Measurements from ENCODE around the gene SCN10A.

SCN10A gene

DNA sequence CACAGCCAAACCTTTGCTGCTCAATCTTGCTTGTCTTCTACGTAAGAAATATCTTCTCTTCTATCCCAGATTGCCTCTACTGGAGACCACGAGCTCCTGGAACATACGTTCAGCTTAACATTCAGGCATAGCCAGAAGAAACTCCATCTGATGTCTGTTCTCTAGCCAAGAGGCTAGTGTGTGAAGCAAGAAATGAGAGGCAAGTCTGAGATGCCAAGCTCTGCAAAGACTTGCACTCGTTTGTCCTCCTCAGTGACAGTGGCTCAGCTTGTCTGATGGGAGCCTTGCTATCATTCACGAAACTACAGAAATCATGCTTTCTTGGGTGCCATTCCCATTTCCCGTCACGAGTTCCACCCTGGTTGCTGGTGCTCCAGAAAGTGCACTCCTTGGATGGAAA lies at the start of gene SCN10A:
SCN10A (minus strand) TSS at position 192 of the 400 bp plus-strand sequence. CDS start 22,207 bp downstream, outside the sequence.
- no peaks in the 10 kb centered on the region for H3K27me3 ChIP-seq (ENCODE audit: control insufficient read depth in 2 of 2, insufficient read depth in 2 of 2, low read length in 2 of 2)
- H3K4me1 ChIP-seq (ENCODE audit: control insufficient read depth in 2 of 2, insufficient read depth in 2 of 2, low read length in 2 of 2), result no peaks in the 10 kb centered on the region
- H3K4me3 ChIP-seq (ENCODE audit: low read length in 2 of 2), result no peak within 1 kb of the TSS
- no peak within 1 kb of the TSS for H3K9ac ChIP-seq (ENCODE audit: low read depth in 1 of 2, low read length in 2 of 2)
- H3K9me3 ChIP-seq (ENCODE audit: control insufficient read depth in 2 of 2, low read length in 2 of 2), result no peaks in the 10 kb centered on the region
- no peaks in the 10 kb centered on the region for H3K36me3 ChIP-seq (ENCODE audit: control insufficient read depth in 2 of 2, insufficient read depth in 2 of 2, low read length in 2 of 2)
- H3K27ac ChIP-seq (ENCODE audit: low read depth in 2 of 2, low read length in 2 of 2), result no peak within 1 kb of the TSS

DNA sequence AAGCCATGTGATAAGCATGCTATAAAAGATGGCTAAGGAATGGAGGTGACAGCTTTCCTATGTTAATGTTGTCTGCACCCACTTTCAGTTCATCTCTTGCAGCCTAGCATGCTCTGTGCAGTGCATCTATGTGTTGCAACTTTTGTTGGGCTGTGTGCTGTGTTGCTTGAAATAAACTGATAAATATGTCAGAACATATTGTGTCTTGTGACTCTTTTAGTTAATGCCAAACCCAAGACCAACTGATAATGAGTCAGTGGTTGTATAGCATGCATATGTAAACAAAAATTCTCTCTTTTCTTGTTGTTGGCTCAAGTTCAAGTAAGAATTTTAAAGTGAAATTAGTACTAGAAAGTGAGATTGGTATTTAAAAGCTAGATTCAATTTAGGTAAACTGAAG lies 37.0 kb upstream of the SCN10A start:
- H3K4me1 ChIP-seq (ENCODE audit: control insufficient read depth in 2 of 2, insufficient read depth in 2 of 2, low read length in 2 of 2), result no peaks in the 10 kb centered on the region
- H3K9me3 ChIP-seq (ENCODE audit: control insufficient read depth in 2 of 2, low read length in 2 of 2), result no peaks in the 10 kb centered on the region
- no peaks in the 10 kb centered on the region for H3K36me3 ChIP-seq (ENCODE audit: control insufficient read depth in 2 of 2, insufficient read depth in 2 of 2, low read length in 2 of 2)
- no peak overlapping the region for H3K4me3 ChIP-seq (ENCODE audit: low read length in 2 of 2)
- peaks cover 0 to 4% of the 10 kb centered on the region in 2 donors for H3K27me3 ChIP-seq (ENCODE audit: control insufficient read depth in 2 of 2, insufficient read depth in 2 of 2, low read length in 2 of 2)
- H3K27ac ChIP-seq (ENCODE audit: low read depth in 2 of 2, low read length in 2 of 2), result no peak overlapping the region
- no peak overlapping the region for H3K9ac ChIP-seq (ENCODE audit: low read depth in 1 of 2, low read length in 2 of 2)

DNA sequence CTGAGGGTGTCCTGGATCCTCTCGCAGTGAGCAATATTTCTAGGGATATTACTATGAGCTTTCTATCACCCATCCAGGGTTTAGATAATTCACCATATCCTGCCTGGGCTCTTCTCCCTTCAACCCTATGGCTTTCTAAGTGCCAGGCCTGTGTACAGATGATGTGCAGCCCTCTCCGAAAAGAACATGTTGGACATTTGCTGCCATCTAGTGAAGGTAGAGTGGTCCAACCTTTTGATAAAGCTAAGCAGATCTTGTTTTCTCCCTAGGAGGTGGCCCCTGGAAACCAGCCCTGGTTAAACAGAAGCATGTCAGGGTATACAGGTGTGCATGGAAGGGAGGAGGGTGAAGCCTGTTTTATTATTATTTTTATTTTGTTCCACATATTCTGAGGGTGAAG lies 27.9 kb upstream of the SCN10A start:
- Histone ChIP-seq H3K4me3 (ENCODE audit: low read length in 2 of 2) (no peak overlapping the region), H3K9me3 (ENCODE audit: control insufficient read depth in 2 of 2, low read length in 2 of 2) (no peaks in the 10 kb centered on the region), H3K36me3 (ENCODE audit: control insufficient read depth in 2 of 2, insufficient read depth in 2 of 2, low read length in 2 of 2) (no peaks in the 10 kb centered on the region), H3K27me3 (ENCODE audit: control insufficient read depth in 2 of 2, insufficient read depth in 2 of 2, low read length in 2 of 2) (no peaks in the 10 kb centered on the region), H3K27ac (ENCODE audit: low read depth in 2 of 2, low read length in 2 of 2) (no peak overlapping the region), H3K9ac (ENCODE audit: low read depth in 1 of 2, low read length in 2 of 2) (no peak overlapping the region), H3K4me1 (ENCODE audit: control insufficient read depth in 2 of 2, insufficient read depth in 2 of 2, low read length in 2 of 2) (no peaks in the 10 kb centered on the region)

DNA sequence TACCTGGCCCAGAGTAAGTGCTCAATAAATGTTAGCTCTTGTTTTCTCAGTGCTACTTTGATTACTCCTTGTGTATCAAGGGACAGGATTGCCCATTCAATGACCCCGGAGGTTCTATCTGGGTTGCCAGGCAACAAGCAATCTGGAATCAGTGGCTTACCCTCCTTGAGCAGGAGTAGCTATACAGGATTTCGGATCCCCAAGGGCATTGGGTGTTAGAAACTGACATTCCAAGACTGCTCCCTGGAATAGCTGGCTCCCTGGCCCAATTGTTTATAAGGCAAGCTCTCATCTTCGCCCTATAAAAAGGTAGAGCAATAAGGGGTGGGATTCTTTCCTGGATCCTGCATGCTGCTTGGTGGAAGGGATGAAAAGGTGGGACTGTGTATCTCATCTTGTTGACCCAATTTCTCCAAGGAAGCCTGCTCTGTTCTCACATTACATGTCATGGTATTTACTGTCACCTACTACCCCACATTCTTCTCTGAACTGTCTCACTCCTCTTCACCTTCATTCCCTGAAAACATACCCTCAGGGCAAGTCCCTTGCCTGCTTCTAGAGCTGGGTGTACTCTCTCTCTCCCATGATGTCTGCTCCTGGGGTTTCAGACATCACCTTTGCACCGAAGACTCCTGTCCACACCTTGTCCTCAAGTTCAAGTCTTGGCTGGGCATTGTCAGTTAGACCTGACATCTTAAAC lies 26.4 kb upstream of the SCN10A start:
- H3K9ac ChIP-seq (ENCODE audit: low read depth in 1 of 2, low read length in 2 of 2), result no peak overlapping the region

DNA sequence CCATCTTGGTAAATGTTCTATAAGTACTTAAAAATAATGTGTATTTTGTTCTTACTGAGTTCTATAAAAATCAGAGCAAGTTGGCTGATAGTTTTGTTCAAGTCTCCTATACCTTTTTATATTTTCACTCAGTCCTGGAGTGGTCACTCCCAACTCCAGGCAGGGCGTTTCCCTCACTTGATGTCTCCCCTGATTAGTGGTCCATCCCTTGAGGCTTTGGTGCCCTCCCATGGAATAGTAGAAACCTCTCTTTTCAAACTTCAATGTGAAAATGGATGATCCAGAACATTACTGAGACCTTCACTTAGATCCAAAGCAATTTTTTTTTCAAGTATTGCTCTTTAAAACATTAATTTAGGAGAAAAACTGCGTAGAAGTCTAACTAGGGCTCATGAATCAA lies 25.0 kb upstream of the SCN10A start:
- Histone ChIP-seq H3K9ac (ENCODE audit: low read depth in 1 of 2, low read length in 2 of 2) (no peak overlapping the region), H3K27me3 (ENCODE audit: control insufficient read depth in 2 of 2, insufficient read depth in 2 of 2, low read length in 2 of 2) (no peaks in the 10 kb centered on the region), H3K36me3 (ENCODE audit: control insufficient read depth in 2 of 2, insufficient read depth in 2 of 2, low read length in 2 of 2) (no peaks in the 10 kb centered on the region), H3K27ac (ENCODE audit: low read depth in 2 of 2, low read length in 2 of 2) (no peak overlapping the region), H3K4me1 (ENCODE audit: control insufficient read depth in 2 of 2, insufficient read depth in 2 of 2, low read length in 2 of 2) (no peaks in the 10 kb centered on the region), H3K4me3 (ENCODE audit: low read length in 2 of 2) (no peak overlapping the region), H3K9me3 (ENCODE audit: control insufficient read depth in 2 of 2, low read length in 2 of 2) (no peaks in the 10 kb centered on the region)

More for the DNA sequence above, 26.4 kb upstream of the SCN10A start:
- H3K36me3 ChIP-seq (ENCODE audit: control insufficient read depth in 2 of 2, insufficient read depth in 2 of 2, low read length in 2 of 2), result no peaks in the 10 kb centered on the region
- no peaks in the 10 kb centered on the region for H3K9me3 ChIP-seq (ENCODE audit: control insufficient read depth in 2 of 2, low read length in 2 of 2)
- no peaks in the 10 kb centered on the region for H3K4me1 ChIP-seq (ENCODE audit: control insufficient read depth in 2 of 2, insufficient read depth in 2 of 2, low read length in 2 of 2)
- no peak overlapping the region for H3K27ac ChIP-seq (ENCODE audit: low read depth in 2 of 2, low read length in 2 of 2)
- no peaks in the 10 kb centered on the region for H3K27me3 ChIP-seq (ENCODE audit: control insufficient read depth in 2 of 2, insufficient read depth in 2 of 2, low read length in 2 of 2)
- no peak overlapping the region for H3K4me3 ChIP-seq (ENCODE audit: low read length in 2 of 2)

DNA sequence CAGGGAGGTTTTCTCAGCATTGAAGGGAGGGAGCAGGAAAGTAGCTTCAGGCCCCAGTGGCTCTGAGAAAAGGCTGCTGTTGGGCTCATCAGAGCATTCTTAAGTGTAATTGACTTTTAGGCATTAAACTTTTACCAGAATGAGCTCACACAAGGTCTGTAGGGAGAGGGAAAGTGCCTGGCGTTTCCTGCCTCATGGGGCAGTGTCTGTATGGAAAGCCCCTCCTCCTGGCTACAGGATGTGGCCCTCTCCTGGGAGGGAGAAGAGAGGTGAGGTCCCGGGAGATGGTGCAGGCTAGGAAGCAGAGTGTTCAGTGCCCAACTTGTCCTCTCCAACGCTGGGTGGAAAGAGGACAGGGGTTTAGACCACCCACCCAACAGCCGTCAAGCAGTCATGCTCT lies 21.3 kb upstream of the SCN10A start:
- Histone ChIP-seq H3K9me3 (ENCODE audit: control insufficient read depth in 2 of 2, low read length in 2 of 2) (no peaks in the 10 kb centered on the region), H3K27ac (ENCODE audit: low read depth in 2 of 2, low read length in 2 of 2) (no peak overlapping the region), H3K36me3 (ENCODE audit: control insufficient read depth in 2 of 2, insufficient read depth in 2 of 2, low read length in 2 of 2) (no peaks in the 10 kb centered on the region), H3K4me3 (ENCODE audit: low read length in 2 of 2) (no peak overlapping the region), H3K27me3 (ENCODE audit: control insufficient read depth in 2 of 2, insufficient read depth in 2 of 2, low read length in 2 of 2) (no peaks in the 10 kb centered on the region), H3K9ac (ENCODE audit: low read depth in 1 of 2, low read length in 2 of 2) (no peak overlapping the region), H3K4me1 (ENCODE audit: control insufficient read depth in 2 of 2, insufficient read depth in 2 of 2, low read length in 2 of 2) (no peaks in the 10 kb centered on the region)

DNA sequence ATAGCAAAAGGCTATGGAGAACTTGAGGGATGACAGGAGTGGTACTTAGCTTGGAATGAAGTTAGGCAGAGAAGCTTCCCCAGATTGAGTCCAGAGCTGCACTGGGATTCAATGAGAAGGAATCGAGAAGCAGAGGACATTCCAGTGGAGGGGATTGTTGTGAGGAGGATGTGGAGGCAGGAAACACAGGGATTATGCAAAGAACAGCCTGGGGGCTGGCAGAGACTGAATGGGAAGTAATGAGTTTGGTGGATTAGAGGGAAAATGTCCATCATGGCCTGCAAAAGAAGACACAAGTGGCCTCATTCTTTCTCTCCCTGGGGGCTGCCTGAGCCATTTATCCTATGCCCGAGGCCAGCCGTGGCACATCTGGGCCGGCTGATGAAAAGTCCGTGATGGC lies 20.5 kb upstream of the SCN10A start:
- no peak overlapping the region for H3K4me3 ChIP-seq (ENCODE audit: low read length in 2 of 2)
- no peaks in the 10 kb centered on the region for H3K4me1 ChIP-seq (ENCODE audit: control insufficient read depth in 2 of 2, insufficient read depth in 2 of 2, low read length in 2 of 2)
- H3K9me3 ChIP-seq (ENCODE audit: control insufficient read depth in 2 of 2, low read length in 2 of 2), result no peaks in the 10 kb centered on the region
- no peaks in the 10 kb centered on the region for H3K36me3 ChIP-seq (ENCODE audit: control insufficient read depth in 2 of 2, insufficient read depth in 2 of 2, low read length in 2 of 2)
- H3K27ac ChIP-seq (ENCODE audit: low read depth in 2 of 2, low read length in 2 of 2), result no peak overlapping the region
- no peaks in the 10 kb centered on the region for H3K27me3 ChIP-seq (ENCODE audit: control insufficient read depth in 2 of 2, insufficient read depth in 2 of 2, low read length in 2 of 2)
- no peak overlapping the region for H3K9ac ChIP-seq (ENCODE audit: low read depth in 1 of 2, low read length in 2 of 2)

DNA sequence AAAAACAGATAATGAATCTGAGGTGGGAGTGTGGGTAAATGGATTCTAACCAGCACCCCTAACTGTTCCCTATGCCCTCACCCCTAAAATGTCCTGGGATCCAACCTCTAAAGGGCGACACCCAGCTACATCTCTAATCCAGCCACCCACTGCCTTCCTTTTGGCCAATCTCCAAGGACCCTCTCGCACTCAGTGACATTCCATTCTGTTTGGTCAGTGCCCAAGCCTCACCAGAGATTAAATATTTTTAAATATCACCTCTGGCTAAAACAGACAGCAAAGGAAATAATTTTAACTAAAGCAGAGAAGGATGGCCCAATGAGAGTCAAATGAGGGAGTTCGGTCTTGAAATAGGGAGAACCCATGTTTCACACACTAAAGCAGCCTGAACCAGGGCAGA lies 19.9 kb upstream of the SCN10A start:
- no peaks in the 10 kb centered on the region for H3K27me3 ChIP-seq (ENCODE audit: control insufficient read depth in 2 of 2, insufficient read depth in 2 of 2, low read length in 2 of 2)
- no peak overlapping the region for H3K4me3 ChIP-seq (ENCODE audit: low read length in 2 of 2)
- no peaks in the 10 kb centered on the region for H3K4me1 ChIP-seq (ENCODE audit: control insufficient read depth in 2 of 2, insufficient read depth in 2 of 2, low read length in 2 of 2)
- no peaks in the 10 kb centered on the region for H3K36me3 ChIP-seq (ENCODE audit: control insufficient read depth in 2 of 2, insufficient read depth in 2 of 2, low read length in 2 of 2)
- H3K9me3 ChIP-seq (ENCODE audit: control insufficient read depth in 2 of 2, low read length in 2 of 2), result no peaks in the 10 kb centered on the region
- no peak overlapping the region for H3K9ac ChIP-seq (ENCODE audit: low read depth in 1 of 2, low read length in 2 of 2)
- H3K27ac ChIP-seq (ENCODE audit: low read depth in 2 of 2, low read length in 2 of 2), result no peak overlapping the region

DNA sequence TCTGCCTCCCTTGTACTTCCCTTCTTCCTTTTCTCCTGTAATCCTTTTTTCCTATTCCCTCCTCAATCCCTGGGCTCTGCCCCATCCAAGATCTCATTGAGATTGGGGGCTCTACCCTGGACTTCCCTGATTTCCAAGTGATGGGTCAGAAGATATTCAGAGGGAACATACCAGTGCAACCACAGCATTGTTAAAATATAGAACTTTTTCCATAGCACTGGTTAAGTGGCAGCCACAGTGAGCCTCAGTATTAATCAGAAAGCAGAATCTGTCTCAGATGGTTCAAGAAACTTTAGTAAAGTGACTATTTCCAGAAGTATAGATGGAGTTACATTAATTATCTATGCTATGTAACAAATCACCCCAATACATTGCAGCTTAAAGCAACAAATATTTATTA lies 18.7 kb upstream of the SCN10A start:
- no peaks in the 10 kb centered on the region for H3K4me1 ChIP-seq (ENCODE audit: control insufficient read depth in 2 of 2, insufficient read depth in 2 of 2, low read length in 2 of 2)
- H3K9ac ChIP-seq (ENCODE audit: low read depth in 1 of 2, low read length in 2 of 2), result no peak overlapping the region
- H3K27me3 ChIP-seq (ENCODE audit: control insufficient read depth in 2 of 2, insufficient read depth in 2 of 2, low read length in 2 of 2), result no peaks in the 10 kb centered on the region
- no peaks in the 10 kb centered on the region for H3K36me3 ChIP-seq (ENCODE audit: control insufficient read depth in 2 of 2, insufficient read depth in 2 of 2, low read length in 2 of 2)
- no peak overlapping the region for H3K27ac ChIP-seq (ENCODE audit: low read depth in 2 of 2, low read length in 2 of 2)
- H3K4me3 ChIP-seq (ENCODE audit: low read length in 2 of 2), result no peak overlapping the region
- H3K9me3 ChIP-seq (ENCODE audit: control insufficient read depth in 2 of 2, low read length in 2 of 2), result no peaks in the 10 kb centered on the region

DNA sequence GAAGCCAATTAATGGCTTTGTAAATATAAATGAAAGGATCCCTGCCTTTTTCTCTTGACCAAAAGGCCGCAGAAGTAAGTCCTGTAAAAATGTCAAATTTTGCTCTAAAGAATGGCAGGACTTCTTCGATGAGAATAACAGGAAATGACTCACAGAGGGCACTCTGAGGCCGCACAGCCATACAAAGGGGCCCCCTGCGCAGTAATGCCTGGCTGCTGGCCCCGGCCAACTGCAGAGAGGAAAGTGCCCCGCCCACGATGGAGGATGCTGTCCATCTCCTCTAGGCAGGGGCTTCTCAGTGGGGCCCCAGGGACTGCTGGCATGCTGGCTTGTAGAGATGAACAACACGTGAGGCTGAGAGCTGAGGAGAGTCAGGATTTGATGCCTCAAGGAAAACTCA lies 18.1 kb upstream of the SCN10A start:
- no peak overlapping the region for H3K27ac ChIP-seq (ENCODE audit: low read depth in 2 of 2, low read length in 2 of 2)
- H3K9me3 ChIP-seq (ENCODE audit: control insufficient read depth in 2 of 2, low read length in 2 of 2), result no peaks in the 10 kb centered on the region
- no peak overlapping the region for H3K9ac ChIP-seq (ENCODE audit: low read depth in 1 of 2, low read length in 2 of 2)
- no peak overlapping the region for H3K4me3 ChIP-seq (ENCODE audit: low read length in 2 of 2)
- no peaks in the 10 kb centered on the region for H3K4me1 ChIP-seq (ENCODE audit: control insufficient read depth in 2 of 2, insufficient read depth in 2 of 2, low read length in 2 of 2)
- no peaks in the 10 kb centered on the region for H3K36me3 ChIP-seq (ENCODE audit: control insufficient read depth in 2 of 2, insufficient read depth in 2 of 2, low read length in 2 of 2)
- H3K27me3 ChIP-seq (ENCODE audit: control insufficient read depth in 2 of 2, insufficient read depth in 2 of 2, low read length in 2 of 2), result no peaks in the 10 kb centered on the region

DNA sequence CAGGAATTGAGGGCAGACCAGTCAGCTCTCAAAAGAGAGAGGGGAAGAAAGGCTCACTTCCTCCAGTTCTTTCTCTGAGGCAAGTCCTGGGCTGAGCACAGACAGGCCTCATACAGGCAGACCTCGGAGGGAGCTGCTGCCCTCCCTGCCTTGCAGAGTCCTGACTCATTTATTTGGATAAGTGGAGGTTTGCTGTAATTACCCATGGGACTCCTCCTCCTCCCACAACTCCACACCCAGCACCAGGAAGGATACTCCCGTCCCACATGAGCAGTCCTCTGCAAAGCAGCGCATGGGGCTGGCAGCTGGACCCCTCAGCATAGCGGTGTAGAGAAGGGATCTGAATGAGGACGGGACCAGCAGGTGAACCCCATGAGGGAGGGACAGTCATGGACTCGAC lies 13.4 kb upstream of the SCN10A start:
- Histone ChIP-seq H3K9me3 (ENCODE audit: control insufficient read depth in 2 of 2, low read length in 2 of 2) (no peaks in the 10 kb centered on the region), H3K27me3 (ENCODE audit: control insufficient read depth in 2 of 2, insufficient read depth in 2 of 2, low read length in 2 of 2) (peaks cover 0 to 2% of the 10 kb centered on the region in 2 donors), H3K4me3 (ENCODE audit: low read length in 2 of 2) (no peak overlapping the region), H3K9ac (ENCODE audit: low read depth in 1 of 2, low read length in 2 of 2) (no peak overlapping the region), H3K4me1 (ENCODE audit: control insufficient read depth in 2 of 2, insufficient read depth in 2 of 2, low read length in 2 of 2) (no peaks in the 10 kb centered on the region), H3K27ac (ENCODE audit: low read depth in 2 of 2, low read length in 2 of 2) (no peak overlapping the region), H3K36me3 (ENCODE audit: control insufficient read depth in 2 of 2, insufficient read depth in 2 of 2, low read length in 2 of 2) (no peaks in the 10 kb centered on the region)

All from mucosa of rectum (tissue), 2 donors.